PFSK-1 (cell line): Measurements from ENCODE around the gene IL22RA2.

Experiments
- FOXP2 ChIP-seq: optimal IDR thresholded peaks from 2 replicates; pipeline ENCODE3; 2011; ENCODE audit warnings: borderline replicate concordance, control low read depth, inconsistent platforms; ENCODE audit not compliant: insufficient read depth; ENCODE audit errors: extremely low read length, extremely low read depth
- POLR2AphosphoS5 ChIP-seq: IDR thresholded peaks from 2 replicates; pipeline ENCODE4 v1.6.1; 2012; ENCODE audit warnings: low read depth, mild to moderate bottlenecking, control low read depth, low read length, moderate library complexity
- SIN3A ChIP-seq: IDR thresholded peaks from 2 replicates; pipeline ENCODE4 v1.6.1; 2012; ENCODE audit warnings: mild to moderate bottlenecking, low read length, moderate library complexity, borderline replicate concordance; ENCODE audit not compliant: insufficient read depth
- TAF1 ChIP-seq: IDR thresholded peaks from 2 replicates; pipeline ENCODE4 v1.6.1; 2012; ENCODE audit warnings: low read length, control low read depth, borderline replicate concordance; ENCODE audit not compliant: insufficient read depth
- TF ChIP-seq, protein P1 (sequence below), 2 experiments: IDR thresholded peaks; 2 replicates each; pipeline versions ENCODE4 v1.6.1 to v1.8.0; 2011 to 2012; ENCODE audit warnings: low read depth in 2 of 2, low read length in 2 of 2, control low read depth in 1 of 2, inconsistent platforms in 1 of 2, mild to moderate bottlenecking in 1 of 2, moderate library complexity in 1 of 2; ENCODE audit not compliant: insufficient read depth in 1 of 2

DNA sequence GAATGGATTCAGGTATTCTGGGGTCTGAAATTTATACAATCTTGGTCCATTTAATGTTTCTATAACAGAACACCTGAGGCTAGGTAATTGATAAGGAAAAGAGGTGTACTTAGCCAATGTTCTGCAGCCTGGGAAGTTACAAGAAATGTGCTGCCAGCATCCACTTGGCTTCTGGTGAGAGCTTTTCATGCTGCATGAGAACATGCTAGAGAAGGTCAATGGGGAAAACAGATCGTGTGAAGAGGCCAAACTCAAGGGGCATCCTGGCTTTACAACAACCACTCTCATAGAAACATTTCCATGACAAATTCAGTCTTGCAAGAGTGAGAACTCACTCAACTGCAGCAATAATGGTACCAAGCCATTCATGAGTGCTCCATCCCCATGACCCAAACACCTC lies 16.8 kb downstream of the IL22RA2 start:
- no peak for TF ChIP-seq TAF1
- no peak for TF ChIP-seq POLR2AphosphoS5
- TF ChIP-seq, protein P1, sequence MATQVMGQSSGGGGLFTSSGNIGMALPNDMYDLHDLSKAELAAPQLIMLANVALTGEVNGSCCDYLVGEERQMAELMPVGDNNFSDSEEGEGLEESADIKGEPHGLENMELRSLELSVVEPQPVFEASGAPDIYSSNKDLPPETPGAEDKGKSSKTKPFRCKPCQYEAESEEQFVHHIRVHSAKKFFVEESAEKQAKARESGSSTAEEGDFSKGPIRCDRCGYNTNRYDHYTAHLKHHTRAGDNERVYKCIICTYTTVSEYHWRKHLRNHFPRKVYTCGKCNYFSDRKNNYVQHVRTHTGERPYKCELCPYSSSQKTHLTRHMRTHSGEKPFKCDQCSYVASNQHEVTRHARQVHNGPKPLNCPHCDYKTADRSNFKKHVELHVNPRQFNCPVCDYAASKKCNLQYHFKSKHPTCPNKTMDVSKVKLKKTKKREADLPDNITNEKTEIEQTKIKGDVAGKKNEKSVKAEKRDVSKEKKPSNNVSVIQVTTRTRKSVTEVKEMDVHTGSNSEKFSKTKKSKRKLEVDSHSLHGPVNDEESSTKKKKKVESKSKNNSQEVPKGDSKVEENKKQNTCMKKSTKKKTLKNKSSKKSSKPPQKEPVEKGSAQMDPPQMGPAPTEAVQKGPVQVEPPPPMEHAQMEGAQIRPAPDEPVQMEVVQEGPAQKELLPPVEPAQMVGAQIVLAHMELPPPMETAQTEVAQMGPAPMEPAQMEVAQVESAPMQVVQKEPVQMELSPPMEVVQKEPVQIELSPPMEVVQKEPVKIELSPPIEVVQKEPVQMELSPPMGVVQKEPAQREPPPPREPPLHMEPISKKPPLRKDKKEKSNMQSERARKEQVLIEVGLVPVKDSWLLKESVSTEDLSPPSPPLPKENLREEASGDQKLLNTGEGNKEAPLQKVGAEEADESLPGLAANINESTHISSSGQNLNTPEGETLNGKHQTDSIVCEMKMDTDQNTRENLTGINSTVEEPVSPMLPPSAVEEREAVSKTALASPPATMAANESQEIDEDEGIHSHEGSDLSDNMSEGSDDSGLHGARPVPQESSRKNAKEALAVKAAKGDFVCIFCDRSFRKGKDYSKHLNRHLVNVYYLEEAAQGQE (IDR thresholded peaks at IDR 0.05; ENCODE audit: insufficient read depth in 1 of 2, low read depth in 2 of 2, low read length in 2 of 2), result no peak
- no peak for TF ChIP-seq FOXP2
- no peak for TF ChIP-seq SIN3A
